Measurements from ENCODE around the gene PDE11A.

PDE11A gene

DNA sequence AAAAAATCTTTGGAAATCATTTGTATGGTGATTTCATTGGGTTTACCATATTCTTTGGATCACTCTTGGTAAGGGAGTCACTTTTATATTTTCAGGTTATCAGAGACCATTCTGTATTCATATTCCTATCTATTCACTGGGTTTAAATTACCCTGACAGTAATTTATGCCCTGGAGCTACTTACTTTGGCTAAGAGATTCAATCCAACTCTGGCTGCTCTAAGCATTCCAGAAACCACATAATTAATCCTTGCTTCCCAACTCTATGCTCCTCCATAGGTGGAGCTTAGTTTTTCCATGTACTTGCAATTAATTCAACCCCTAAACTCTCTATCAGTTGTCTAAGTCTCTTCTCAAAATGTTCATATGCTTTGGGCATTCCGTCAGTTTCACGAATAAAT, 343.7 kb downstream of the PDE11A start:
- Histone ChIP-seq H3K4me3 (ENCODE audit: low read length) (no peak overlapping the region), H3K9ac (ENCODE audit: low read length) (no peak overlapping the region), H3K4me1 (ENCODE audit: control insufficient read depth, insufficient read depth, low read length) (peaks cover 4% of the 10 kb centered on the region), H3K36me3 (ENCODE audit: control insufficient read depth, insufficient read depth, low read length) (no peaks in the 10 kb centered on the region), H3K27me3 (ENCODE audit: control insufficient read depth, insufficient read depth, low read length) (no peaks in the 10 kb centered on the region), H3K27ac (ENCODE audit: low read depth, low read length) (no peak overlapping the region)

DNA sequence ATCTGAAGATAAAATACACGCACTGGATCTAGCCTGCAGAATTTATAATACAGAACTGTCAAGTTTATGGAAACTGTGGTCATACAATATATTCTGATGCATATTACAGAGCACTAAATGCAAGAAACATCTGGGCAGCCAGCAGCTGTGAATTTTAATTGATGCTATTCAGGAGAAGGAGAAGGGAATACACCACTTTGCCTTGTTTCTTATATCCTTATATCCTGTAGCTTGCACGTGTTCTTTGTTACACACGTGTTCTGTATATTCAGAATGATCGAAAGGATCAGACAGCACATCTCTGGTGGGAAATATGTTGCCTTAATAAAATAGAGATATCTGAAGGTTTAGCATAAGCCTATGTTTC, 344.2 kb downstream of the PDE11A start:
- Histone ChIP-seq H3K36me3 (ENCODE audit: control insufficient read depth, insufficient read depth, low read length) (no peaks in the 10 kb centered on the region), H3K4me1 (ENCODE audit: control insufficient read depth, insufficient read depth, low read length) (peaks cover 4% of the 10 kb centered on the region), H3K27ac (ENCODE audit: low read depth, low read length) (no peak overlapping the region), H3K4me3 (ENCODE audit: low read length) (no peak overlapping the region), H3K27me3 (ENCODE audit: control insufficient read depth, insufficient read depth, low read length) (no peaks in the 10 kb centered on the region), H3K9ac (ENCODE audit: low read length) (no peak overlapping the region)

DNA sequence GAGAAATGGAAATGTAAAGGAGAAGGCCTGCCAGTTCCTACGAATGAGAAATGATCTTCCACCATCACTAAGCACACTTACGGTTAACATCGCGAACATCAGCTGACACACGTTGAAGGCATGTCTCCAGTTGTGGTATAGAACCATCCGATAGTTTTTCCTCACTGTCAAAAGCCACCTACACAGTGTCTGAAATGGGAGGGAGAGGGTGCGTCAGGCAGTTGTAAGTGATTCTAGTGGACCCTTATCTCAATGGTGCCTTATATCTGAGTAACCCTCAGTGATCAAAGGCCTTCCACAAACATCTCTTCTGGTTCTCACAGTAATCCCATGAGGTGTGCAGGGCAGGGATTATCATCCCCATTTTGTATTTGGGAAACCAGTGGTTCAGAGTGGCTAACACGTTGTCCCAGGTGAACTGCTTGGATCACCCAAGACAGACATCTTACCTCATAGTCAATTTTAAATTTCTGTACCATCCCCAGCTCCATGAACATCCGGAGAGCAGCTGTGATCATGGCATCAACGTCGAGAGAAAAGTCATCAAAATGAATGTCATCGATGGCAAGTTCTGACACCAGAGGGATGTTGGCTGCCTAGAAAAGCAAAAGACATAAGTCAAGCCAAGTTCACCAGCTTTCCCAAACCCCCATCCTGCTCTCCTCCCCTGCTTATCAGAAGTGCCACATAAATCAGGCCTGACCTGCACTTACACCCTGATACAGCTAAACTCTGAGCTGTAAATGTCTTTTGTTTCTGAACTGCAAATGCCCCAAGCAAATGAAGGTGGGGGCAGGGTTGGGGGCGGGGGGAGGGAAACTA, 344.8 kb downstream of the PDE11A start:
- Histone ChIP-seq H3K27me3 (ENCODE audit: control insufficient read depth, insufficient read depth, low read length) (no peaks in the 10 kb centered on the region), H3K36me3 (ENCODE audit: control insufficient read depth, insufficient read depth, low read length) (no peaks in the 10 kb centered on the region), H3K27ac (ENCODE audit: low read depth, low read length) (no peak overlapping the region), H3K4me3 (ENCODE audit: low read length) (no peak overlapping the region), H3K4me1 (ENCODE audit: control insufficient read depth, insufficient read depth, low read length) (peaks cover 4% of the 10 kb centered on the region), H3K9ac (ENCODE audit: low read length) (no peak overlapping the region)

DNA sequence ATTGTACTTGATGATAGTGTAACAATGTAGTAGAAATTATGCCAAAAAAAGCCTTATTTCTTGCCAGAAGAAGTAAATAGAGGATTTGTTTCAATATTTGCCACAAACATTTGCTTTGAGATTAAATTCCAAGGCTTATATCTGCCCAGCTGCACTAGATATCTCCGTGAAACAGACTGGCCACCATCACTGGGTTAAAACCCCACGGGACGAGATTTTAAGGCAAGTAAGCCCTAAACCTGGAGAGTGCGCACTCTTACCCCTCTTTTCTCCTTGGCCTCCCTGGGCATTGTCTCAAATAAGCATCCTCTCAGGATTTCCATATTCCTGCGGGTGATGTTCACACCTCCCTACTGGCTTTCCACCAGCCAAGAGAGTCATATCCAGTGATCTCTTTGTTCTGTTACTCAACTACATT, 345.6 kb downstream of the PDE11A start:
- no peaks in the 10 kb centered on the region for H3K36me3 ChIP-seq (ENCODE audit: control insufficient read depth, insufficient read depth, low read length)
- H3K4me3 ChIP-seq (ENCODE audit: low read length), result no peak overlapping the region
- H3K27me3 ChIP-seq (ENCODE audit: control insufficient read depth, insufficient read depth, low read length), result no peaks in the 10 kb centered on the region
- H3K4me1 ChIP-seq (ENCODE audit: control insufficient read depth, insufficient read depth, low read length), result peaks cover 4% of the 10 kb centered on the region
- H3K9ac ChIP-seq (ENCODE audit: low read length), result no peak overlapping the region
- no peak overlapping the region for H3K27ac ChIP-seq (ENCODE audit: low read depth, low read length)

DNA sequence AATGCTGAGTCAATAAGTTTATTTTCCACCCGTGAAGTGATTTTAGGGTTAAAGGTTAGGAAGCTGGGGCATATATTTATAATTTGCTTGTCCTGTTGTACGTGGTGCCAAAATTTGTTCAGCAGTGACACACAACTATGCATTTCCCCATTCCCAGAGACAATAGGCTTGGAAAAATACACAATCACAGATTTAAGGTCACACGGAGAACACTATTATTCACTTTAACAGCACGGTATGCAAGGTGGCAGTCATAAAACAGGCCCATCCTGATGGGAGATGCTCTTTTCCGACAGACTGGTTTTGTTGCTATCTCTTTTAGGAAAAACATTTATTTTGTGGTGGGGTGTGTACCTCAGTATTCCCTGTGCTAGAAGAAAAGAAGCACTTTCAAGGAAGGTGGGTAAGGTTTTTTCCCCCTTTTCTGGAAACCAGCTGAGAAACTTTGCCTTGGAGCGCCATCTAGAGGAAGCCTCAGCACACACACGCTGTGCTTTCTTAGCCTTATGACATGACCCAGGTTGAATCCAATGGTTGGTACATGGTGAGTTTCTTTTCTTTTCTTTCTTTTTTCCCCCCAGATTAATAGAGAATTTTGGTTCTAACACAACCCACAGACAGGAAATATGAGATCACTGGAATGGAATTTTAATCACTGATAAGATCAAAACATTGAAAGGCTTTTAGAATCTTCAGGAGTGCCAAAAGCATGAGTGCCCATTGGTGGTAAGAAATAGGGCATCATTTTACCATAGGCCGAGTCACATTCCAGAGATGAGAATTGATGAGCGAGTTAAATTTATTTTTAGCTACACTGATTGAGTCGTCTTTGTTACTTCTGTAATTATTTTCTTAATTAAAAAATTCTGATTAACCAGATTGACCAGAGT, 347.9 kb downstream of the PDE11A start:
- no peaks in the 10 kb centered on the region for H3K36me3 ChIP-seq (ENCODE audit: control insufficient read depth, insufficient read depth, low read length)
- no peak overlapping the region for H3K9ac ChIP-seq (ENCODE audit: low read length)
- H3K27me3 ChIP-seq (ENCODE audit: control insufficient read depth, insufficient read depth, low read length), result no peaks in the 10 kb centered on the region
- no peak overlapping the region for H3K27ac ChIP-seq (ENCODE audit: low read depth, low read length)
- peaks cover 4% of the 10 kb centered on the region for H3K4me1 ChIP-seq (ENCODE audit: control insufficient read depth, insufficient read depth, low read length)
- no peak overlapping the region for H3K4me3 ChIP-seq (ENCODE audit: low read length)

DNA sequence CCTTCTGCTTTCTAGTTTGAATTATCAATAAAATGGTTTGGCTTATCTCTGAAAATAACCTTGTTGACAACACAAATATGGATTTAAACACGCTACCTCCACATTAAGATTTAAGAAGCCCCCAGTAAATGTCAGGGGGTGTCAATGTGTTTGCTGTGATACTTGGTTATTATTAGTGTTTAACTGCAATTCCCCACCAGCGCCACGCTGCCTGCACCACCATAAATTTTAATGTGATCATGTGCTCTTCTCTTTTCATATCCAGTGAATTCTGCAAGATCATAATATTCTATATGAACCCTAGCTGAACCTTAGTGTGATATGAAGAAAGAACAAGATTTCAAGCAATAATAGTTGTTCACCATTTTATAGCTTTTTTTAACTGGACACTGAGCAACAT, 349.3 kb downstream of the PDE11A start:
- no peak overlapping the region for H3K9ac ChIP-seq (ENCODE audit: low read length)
- H3K36me3 ChIP-seq (ENCODE audit: control insufficient read depth, insufficient read depth, low read length), result no peaks in the 10 kb centered on the region
- no peaks in the 10 kb centered on the region for H3K27me3 ChIP-seq (ENCODE audit: control insufficient read depth, insufficient read depth, low read length)
- H3K27ac ChIP-seq (ENCODE audit: low read depth, low read length), result no peak overlapping the region
- no peak overlapping the region for H3K4me3 ChIP-seq (ENCODE audit: low read length)
- no peaks in the 10 kb centered on the region for H3K4me1 ChIP-seq (ENCODE audit: control insufficient read depth, insufficient read depth, low read length)

DNA sequence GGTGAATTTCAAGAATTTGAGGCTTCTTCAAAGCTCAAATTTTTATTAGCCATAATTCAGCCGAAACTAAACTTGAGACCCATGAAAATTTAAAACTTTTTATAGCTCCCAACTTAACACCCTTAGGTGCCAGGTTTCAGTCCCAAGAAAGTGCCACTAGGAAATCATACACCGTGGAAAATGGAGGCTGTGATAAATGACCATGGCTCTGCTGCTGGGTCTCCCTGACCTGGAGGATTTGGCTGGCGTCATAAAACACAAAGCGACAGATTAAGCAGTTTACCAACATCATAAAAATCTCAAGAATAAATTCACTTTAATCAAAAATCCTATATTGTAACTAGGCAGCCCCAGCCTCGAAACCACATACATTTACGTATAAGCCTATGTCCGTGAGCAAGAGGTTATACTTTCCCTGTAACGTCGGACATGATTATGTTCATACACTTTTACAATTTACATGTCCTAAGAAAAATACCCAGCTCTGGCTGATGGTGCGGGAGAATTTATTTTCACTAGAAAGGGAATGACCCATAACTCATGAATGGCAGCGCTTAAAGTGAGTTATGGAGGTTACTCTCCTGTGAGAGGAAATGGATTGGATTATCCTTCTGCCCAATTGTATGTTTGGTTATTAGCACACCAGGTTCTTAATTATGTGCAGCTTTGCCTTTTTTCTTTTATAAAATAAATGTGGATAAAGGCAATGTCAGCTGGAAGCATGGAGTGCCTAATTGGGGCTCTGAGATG, 350.6 kb downstream of the PDE11A start:
- Histone ChIP-seq H3K9ac (ENCODE audit: low read length) (no peak overlapping the region), H3K4me3 (ENCODE audit: low read length) (no peak overlapping the region), H3K36me3 (ENCODE audit: control insufficient read depth, insufficient read depth, low read length) (no peaks in the 10 kb centered on the region), H3K27ac (ENCODE audit: low read depth, low read length) (no peak overlapping the region), H3K27me3 (ENCODE audit: control insufficient read depth, insufficient read depth, low read length) (no peaks in the 10 kb centered on the region), H3K4me1 (ENCODE audit: control insufficient read depth, insufficient read depth, low read length) (no peaks in the 10 kb centered on the region)

DNA sequence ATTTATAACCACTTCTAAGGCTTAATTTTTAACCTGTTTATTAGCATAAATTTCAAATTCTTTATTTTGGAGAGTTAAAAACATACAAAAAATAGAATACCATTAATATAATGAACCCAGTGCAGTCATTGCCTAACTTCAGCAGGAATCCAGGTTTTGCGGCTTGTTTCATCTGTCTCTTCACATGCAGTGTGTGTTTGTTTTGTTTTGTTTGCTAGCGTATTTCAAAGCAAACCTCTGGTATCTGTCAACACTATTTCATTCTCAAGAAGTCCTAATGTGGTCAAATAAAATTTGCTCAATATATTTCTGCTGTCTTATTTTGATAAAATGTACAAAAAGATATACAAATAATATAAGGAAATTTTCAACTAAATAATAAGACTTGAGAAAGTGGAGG, 351.5 kb downstream of the PDE11A start:
- Histone ChIP-seq H3K4me3 (ENCODE audit: low read length) (no peak overlapping the region), H3K4me1 (ENCODE audit: control insufficient read depth, insufficient read depth, low read length) (no peaks in the 10 kb centered on the region), H3K36me3 (ENCODE audit: control insufficient read depth, insufficient read depth, low read length) (no peaks in the 10 kb centered on the region), H3K27me3 (ENCODE audit: control insufficient read depth, insufficient read depth, low read length) (no peaks in the 10 kb centered on the region), H3K9ac (ENCODE audit: low read length) (no peak overlapping the region), H3K27ac (ENCODE audit: low read depth, low read length) (no peak overlapping the region)

DNA sequence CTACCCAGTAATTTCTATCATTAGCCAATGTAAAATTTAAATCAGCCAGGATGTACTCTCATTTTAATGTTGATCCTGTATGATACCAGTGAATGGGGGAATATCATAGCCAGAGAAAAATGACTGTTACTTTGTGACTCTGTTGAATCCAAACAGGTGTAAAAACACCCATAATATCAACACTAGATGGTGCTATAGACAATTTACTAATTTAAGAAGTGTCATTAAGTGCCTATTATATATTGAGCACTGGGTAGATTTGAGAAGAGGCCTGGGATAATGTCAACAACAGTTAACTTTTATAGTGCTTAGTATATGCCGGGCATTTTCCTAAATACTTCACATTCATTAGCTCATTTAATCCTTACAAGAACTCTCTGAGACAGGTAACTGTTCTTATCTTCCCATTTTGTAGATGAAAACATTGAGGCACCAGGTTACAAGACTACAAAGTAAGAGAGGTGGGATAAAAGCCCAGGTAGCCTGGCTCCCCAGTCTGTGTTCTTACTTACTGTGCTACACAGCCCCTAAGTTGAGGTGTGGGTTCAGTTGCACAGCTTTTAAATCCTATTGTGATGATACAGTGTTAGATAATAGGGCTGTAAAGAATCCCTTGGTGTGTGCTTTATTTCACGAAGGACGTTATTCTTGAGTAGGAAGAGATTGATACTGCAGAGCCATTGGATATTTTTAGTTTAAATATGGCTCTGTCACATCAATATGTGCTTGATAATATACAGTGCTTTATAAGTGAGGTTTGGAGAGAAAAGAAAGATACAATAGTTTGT, 354.6 kb downstream of the PDE11A start:
- no peaks in the 10 kb centered on the region for H3K27me3 ChIP-seq (ENCODE audit: control insufficient read depth, insufficient read depth, low read length)
- H3K36me3 ChIP-seq (ENCODE audit: control insufficient read depth, insufficient read depth, low read length), result no peaks in the 10 kb centered on the region
- no peak overlapping the region for H3K4me3 ChIP-seq (ENCODE audit: low read length)
- H3K4me1 ChIP-seq (ENCODE audit: control insufficient read depth, insufficient read depth, low read length), result no peaks in the 10 kb centered on the region
- H3K9ac ChIP-seq (ENCODE audit: low read length), result no peak overlapping the region
- no peak overlapping the region for H3K27ac ChIP-seq (ENCODE audit: low read depth, low read length)

DNA sequence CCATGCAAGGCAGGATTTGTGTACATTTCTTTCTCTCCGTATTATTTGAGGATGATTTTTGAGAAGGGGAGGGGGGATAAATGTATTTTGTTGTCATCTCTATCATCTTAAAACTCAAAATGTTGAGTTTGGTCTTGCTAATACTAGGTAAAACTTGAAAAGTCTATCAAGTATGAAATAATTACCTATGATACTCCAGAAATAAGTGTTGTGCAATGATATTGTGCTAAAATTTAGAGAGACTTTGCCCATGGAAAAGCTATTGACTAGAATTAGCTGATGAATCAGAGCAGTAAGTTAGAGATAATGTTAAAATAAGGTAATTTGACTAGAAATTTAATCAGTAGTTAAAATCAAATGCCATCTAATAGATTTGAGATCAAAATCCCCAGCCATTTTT, 356.1 kb downstream of the PDE11A start:
- H3K4me1 ChIP-seq (ENCODE audit: control insufficient read depth, insufficient read depth, low read length), result no peaks in the 10 kb centered on the region
- no peak overlapping the region for H3K27ac ChIP-seq (ENCODE audit: low read depth, low read length)
- H3K27me3 ChIP-seq (ENCODE audit: control insufficient read depth, insufficient read depth, low read length), result no peaks in the 10 kb centered on the region
- no peaks in the 10 kb centered on the region for H3K36me3 ChIP-seq (ENCODE audit: control insufficient read depth, insufficient read depth, low read length)
- H3K4me3 ChIP-seq (ENCODE audit: low read length), result no peak overlapping the region
- H3K9ac ChIP-seq (ENCODE audit: low read length), result no peak overlapping the region

DNA sequence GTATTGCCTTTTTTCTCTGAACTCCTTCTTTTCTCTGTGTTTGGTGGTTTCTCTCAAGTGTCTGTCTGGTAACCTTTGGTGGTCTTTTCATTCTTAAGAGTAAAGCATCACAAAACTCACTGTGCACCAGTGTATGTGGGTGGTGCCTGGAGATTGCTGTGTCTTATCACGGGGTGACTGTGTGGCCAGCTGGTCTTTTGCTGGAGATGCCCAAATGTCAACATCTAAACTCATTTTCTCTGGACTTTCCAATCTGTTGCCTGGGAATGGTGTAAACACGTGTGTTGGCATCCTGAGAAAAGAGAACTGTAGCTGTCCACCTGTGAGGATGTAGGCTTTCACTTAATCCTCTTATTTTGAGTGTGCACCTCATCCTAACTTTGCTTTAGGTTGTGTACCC, 356.8 kb downstream of the PDE11A start:
- no peak overlapping the region for H3K4me3 ChIP-seq (ENCODE audit: low read length)

DNA sequence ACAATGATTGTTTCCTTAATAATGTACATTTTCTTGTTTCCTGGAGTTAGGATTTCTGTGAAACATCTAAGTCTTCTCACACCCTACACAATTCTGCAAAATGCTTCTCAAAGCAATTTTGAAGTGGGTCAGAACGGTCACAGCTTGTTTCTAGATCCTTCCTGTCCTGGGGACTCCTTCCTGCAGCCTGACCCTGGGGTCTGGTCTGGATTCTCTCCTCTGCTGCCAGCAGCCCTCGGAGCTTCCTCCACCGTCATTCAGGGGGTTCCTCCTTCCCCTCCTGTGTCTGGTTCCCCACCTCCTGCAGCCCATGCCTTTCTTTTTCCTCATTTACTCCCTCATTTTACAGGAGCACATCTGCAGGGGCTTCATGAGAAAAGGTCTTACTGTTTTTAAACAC, 357.9 kb downstream of the PDE11A start:
- no peak overlapping the region for H3K27ac ChIP-seq (ENCODE audit: low read depth, low read length)

More for the DNA sequence above, 356.8 kb downstream of the PDE11A start:
- H3K9ac ChIP-seq (ENCODE audit: low read length), result no peak overlapping the region
- H3K27me3 ChIP-seq (ENCODE audit: control insufficient read depth, insufficient read depth, low read length), result no peaks in the 10 kb centered on the region
- H3K4me1 ChIP-seq (ENCODE audit: control insufficient read depth, insufficient read depth, low read length), result no peaks in the 10 kb centered on the region
- no peak overlapping the region for H3K27ac ChIP-seq (ENCODE audit: low read depth, low read length)
- no peaks in the 10 kb centered on the region for H3K36me3 ChIP-seq (ENCODE audit: control insufficient read depth, insufficient read depth, low read length)

More for the DNA sequence above, 357.9 kb downstream of the PDE11A start:
- Histone ChIP-seq H3K27me3 (ENCODE audit: control insufficient read depth, insufficient read depth, low read length) (no peaks in the 10 kb centered on the region), H3K9ac (ENCODE audit: low read length) (no peak overlapping the region), H3K4me3 (ENCODE audit: low read length) (no peak overlapping the region), H3K4me1 (ENCODE audit: control insufficient read depth, insufficient read depth, low read length) (no peaks in the 10 kb centered on the region), H3K36me3 (ENCODE audit: control insufficient read depth, insufficient read depth, low read length) (no peaks in the 10 kb centered on the region)

All from rectal smooth muscle tissue (tissue), 1 donor.